DMS53 (cell line): Measurements from ENCODE around the gene PHIP.
A peak's percentile ranks its signal among the peaks of the same experiment; 100 is the strongest.
"Not testable (repeated sequence)": the region's sequence is repeated elsewhere in the genome, so short reads cannot be mapped to it uniquely, and the experiment has no call there.

Source experiments
- DNase-seq: peaks from one replicate; lab custom pipeline; 2025; lab: John Stamatoyannopoulos, UW

Gene PHIP

GRCh38 chr6:79078075-79078969, at the start of gene PHIP:
Gene PHIP (minus strand): TSS chr6:79078254. CDS start chr6:79078068, 186 bp downstream.
- peak; percentile 96 for DNase-seq

GRCh38 chr6:79127660-79128059, 49.6 kb upstream of the PHIP start:
- peak; percentile 18 for DNase-seq

- no peak for DNase-seq
Observed at GRCh38 chr6:79119217-79119616, 41.2 kb upstream of the PHIP start.

- no peak for DNase-seq
Observed at GRCh38 chr6:79117752-79118151, 39.7 kb upstream of the PHIP start.

GRCh38 chr6:79115553-79116182, 37.6 kb upstream of the PHIP start:
- no peak for DNase-seq

- DNase-seq, result peak; percentile 15
Observed at GRCh38 chr6:79111549-79111948, 33.5 kb upstream of the PHIP start.

GRCh38 chr6:79101164-79101563, 23.1 kb upstream of the PHIP start:
- no peak for DNase-seq

- DNase-seq, result no peak
Observed at GRCh38 chr6:79100304-79100703, 22.2 kb upstream of the PHIP start.

GRCh38 chr6:79094938-79095337, 16.9 kb upstream of the PHIP start:
- no peak for DNase-seq

- not testable (repeated sequence) for DNase-seq
Observed at GRCh38 chr6:79091801-79092200, 13.7 kb upstream of the PHIP start.

GRCh38 chr6:79089552-79090404, 11.7 kb upstream of the PHIP start:
- DNase-seq, result no peak

- DNase-seq, result no peak
Observed at GRCh38 chr6:79084693-79085092, 6.6 kb upstream of the PHIP start.

- peak; percentile 1 for DNase-seq
Observed at GRCh38 chr6:79082304-79082703, 4.2 kb upstream of the PHIP start.

GRCh38 chr6:79081663-79082062, 3.6 kb upstream of the PHIP start:
- no peak for DNase-seq

GRCh38 chr6:79079561-79080041, 1.5 kb upstream of the PHIP start:
- peak; percentile 32 for DNase-seq

GRCh38 chr6:79077715-79078074, 359 bp downstream of the PHIP start:
- DNase-seq, result peak; percentile 85

GRCh38 chr6:79076782-79077641, 1.0 kb downstream of the PHIP start:
- peak; percentile 94 for DNase-seq

- DNase-seq, result peak; percentile 5
Observed at GRCh38 chr6:79076160-79076559, 1.9 kb downstream of the PHIP start.

GRCh38 chr6:79073888-79074287, 4.2 kb downstream of the PHIP start:
- no peak for DNase-seq

- DNase-seq, result no peak
Observed at GRCh38 chr6:79072640-79073181, 5.3 kb downstream of the PHIP start.

GRCh38 chr6:79071547-79071946, 6.5 kb downstream of the PHIP start:
- DNase-seq, result no peak
